GM12801 (cell line): Measurements from ENCODE around the gene PDPN.

Experiments
- TF ChIP-seq, protein P1 (sequence below): IDR thresholded peaks from one replicate; pipeline ENCODE4 v1.5.1; 2011; ENCODE audit warnings: control low read depth; ENCODE audit not compliant: insufficient read length; ENCODE audit errors: extremely low read depth

Gene PDPN

DNA sequence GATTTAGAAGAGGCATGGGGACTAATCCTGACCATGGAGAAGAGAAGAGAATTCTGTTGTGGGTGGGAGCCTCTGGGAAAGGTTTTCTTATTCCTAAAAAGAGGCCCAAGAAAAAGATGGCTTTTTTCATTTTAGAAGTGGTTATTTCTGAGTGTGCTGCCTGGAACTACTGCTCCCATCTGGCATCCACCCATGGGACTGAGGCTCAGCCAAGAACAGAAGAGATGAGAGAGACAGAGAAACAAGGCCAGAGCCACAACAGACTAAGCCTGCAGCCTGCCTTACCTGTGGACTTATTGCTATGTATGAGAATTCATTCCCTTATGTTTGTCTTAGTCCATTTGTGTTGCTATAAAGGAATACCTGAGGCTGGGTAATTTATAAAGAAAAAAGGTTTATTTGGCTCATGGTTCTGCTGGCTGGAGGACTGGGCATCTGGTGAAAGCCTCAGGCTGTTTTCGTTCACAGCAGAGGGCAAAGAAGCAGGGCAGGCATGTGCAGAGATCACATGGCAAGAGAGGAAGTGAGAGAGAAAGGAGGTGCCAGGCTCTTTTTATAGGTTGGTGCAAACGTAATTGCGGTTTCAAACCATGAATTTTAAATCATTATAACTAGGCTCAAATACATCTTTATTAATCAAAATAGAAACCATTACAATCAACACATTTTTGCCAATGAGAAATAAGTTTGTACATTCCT, 58.8 kb downstream of the PDPN start:
- TF ChIP-seq, protein P1, sequence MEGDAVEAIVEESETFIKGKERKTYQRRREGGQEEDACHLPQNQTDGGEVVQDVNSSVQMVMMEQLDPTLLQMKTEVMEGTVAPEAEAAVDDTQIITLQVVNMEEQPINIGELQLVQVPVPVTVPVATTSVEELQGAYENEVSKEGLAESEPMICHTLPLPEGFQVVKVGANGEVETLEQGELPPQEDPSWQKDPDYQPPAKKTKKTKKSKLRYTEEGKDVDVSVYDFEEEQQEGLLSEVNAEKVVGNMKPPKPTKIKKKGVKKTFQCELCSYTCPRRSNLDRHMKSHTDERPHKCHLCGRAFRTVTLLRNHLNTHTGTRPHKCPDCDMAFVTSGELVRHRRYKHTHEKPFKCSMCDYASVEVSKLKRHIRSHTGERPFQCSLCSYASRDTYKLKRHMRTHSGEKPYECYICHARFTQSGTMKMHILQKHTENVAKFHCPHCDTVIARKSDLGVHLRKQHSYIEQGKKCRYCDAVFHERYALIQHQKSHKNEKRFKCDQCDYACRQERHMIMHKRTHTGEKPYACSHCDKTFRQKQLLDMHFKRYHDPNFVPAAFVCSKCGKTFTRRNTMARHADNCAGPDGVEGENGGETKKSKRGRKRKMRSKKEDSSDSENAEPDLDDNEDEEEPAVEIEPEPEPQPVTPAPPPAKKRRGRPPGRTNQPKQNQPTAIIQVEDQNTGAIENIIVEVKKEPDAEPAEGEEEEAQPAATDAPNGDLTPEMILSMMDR: no peak

DNA sequence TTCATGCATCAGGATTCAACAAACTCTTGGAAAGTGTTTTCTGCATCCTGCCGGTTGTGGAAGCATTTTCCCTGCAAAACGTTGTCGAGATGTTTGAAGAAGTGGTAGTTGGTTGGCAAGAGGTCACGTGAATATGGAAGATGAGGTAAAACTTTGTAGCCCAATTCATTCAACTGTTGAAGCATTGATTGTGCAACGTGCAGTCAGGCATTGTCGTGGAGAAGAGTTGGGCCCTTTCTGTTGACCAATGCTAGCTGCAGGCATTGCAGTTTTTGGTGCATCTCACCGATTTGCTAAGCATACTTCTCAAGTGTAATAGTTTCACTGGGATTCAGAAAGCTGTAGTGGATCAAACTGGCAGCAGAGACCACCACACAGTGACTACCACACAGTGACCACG, 59.4 kb downstream of the PDPN start:
- TF ChIP-seq, protein P1: no peak

DNA sequence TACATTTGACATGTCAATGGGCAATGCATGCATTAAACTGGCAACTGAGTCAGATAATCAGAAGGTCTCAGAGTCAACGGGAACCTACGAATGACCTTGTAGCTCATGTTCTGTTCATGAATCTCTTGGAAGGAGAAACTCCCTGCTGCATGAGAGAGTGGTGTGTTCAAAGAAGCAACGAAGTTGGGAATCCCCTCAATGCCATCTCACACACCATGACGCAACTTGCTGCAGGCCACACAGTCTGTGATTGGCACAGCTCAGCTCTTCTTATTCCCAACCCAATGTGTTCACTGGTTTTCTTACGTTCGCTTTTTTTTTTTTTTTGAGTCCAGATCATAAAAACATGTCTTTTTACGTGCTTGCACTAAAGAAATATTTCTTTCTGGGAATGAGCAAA, 62.9 kb downstream of the PDPN start:
- TF ChIP-seq, protein P1: no peak

DNA sequence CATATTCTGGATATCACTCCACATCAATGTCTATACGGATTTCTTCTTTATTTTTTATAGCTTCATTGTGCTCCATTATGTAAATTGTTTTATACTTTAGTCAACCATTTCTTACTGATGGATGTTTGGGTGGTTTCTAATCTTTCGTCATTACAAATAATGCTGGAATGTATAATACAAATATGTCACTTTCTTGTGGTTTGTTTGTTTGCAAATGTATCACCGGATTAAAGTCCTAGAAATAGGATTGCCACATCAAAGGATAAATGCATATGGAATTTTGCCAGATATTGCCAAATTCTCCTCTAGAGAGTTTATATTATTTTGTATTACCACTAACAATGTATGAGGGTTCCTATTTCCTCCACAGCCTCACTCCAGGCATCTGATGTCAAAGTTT, 67.6 kb downstream of the PDPN start:
- TF ChIP-seq, protein P1: no peak

DNA sequence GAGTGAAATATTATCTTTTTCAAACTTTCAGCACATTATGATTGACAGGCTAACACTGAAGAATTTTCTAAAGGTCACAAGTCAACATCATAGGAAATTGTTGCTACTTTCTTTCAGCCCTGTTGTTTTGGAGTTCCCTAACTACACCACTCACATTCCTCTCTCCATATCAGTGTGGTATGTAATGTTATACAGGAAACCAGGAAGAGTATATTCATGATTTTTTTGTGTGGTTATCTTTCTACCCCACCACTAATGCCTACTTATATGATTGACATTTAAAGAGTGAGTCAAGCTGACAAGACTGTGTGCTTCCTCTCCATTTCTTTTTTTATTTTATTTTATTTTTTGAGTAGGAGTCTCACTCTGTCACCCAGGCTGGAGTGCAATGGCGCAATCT, 68.6 kb downstream of the PDPN start:
- TF ChIP-seq, protein P1: no peak

DNA sequence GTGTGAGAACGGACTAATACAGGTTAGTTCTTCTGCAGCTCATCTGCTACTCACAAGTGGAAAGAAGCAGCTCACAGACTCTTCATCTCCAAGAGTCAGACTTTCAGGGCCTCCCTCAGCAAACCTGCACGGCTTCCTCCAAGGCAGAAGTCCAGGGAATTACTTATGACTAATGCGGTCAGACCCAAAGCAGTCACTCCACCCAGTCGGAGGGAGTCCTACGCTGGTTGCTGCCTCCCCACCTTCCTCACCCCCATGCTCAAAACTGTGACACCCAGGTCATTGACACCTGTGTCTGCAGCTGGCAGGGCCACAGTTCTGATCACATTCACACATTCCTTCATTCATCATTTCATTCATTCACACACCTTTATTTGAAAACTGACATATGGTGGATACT, 77.9 kb downstream of the PDPN start:
- TF ChIP-seq, protein P1: no peak

DNA sequence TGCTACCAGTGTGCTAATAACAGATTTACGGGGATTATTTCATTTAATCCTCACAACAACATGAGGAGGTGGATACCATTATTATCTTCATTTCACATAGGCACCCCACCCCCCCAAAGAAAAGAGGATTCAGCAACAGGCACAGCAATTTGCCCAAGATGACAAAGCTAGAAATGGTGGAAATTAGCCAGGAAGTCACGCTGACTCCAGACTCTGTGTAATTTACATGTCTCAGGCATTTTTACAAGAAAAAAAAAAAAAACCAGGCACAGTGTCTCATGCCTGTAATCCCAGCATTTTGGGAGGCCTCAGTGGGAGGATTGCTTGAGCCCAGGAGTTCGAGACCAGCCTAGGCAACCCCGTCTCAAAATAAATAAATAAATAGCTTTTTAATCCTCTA, 78.9 kb downstream of the PDPN start:
- TF ChIP-seq, protein P1: no peak
